K562 (cell line): ENCODE measurements around the gene EFCAB8.

Experiments used
- AFF1 ChIP-seq, 2 experiments: fragments of 450-650 bp; IDR thresholded peaks; 2 replicates each; pipeline ENCODE4 v1.6.1; 2018; ENCODE audit warnings: mild to moderate bottlenecking in 2 of 2, low read depth in 1 of 2; ENCODE audit not compliant: partially characterized antibody in 2 of 2
- BMI1 ChIP-seq: fragments of 150-350 bp; IDR thresholded peaks from 2 replicates; pipeline ENCODE4 v1.6.1; 2014; ENCODE audit warnings: low read length
- CTCF ChIP-seq, 3 experiments: IDR thresholded peaks in 2 of 3; conservative IDR thresholded peaks in 1 of 3; 2 replicates each; pipeline ENCODE4 v1.5.1; 2011 to 2012; ENCODE audit warnings: low read length in 3 of 3, mild to moderate bottlenecking in 3 of 3, control low read depth in 2 of 3, improper control_type of control experiment in 1 of 3, inconsistent platforms in 1 of 3, low read depth in 1 of 3, mixed read lengths in 1 of 3, moderate library complexity in 1 of 3; ENCODE audit not compliant: insufficient read depth in 2 of 3
- EZH2 ChIP-seq: IDR thresholded peaks from 2 replicates; pipeline ENCODE4 v1.6.1; 2012; ENCODE audit warnings: low read depth, mild to moderate bottlenecking, inconsistent platforms, low read length, borderline replicate concordance
- MAX ChIP-seq: sonication (generic); formaldehyde crosslinking; IDR thresholded peaks from 2 replicates; pipeline ENCODE4 v1.9.0; 2022; ENCODE audit warnings: mild to moderate bottlenecking, missing genetic modification reagents
- NELFE ChIP-seq: IDR thresholded peaks from 2 replicates; pipeline ENCODE4 v1.6.1; 2011; ENCODE audit warnings: mild to moderate bottlenecking; ENCODE audit not compliant: insufficient read depth, insufficient read length
- POLR2A ChIP-seq: fragments of 450-650 bp; conservative IDR thresholded peaks from 2 replicates; pipeline ENCODE4 v1.6.1; 2016
- TFAP4 ChIP-seq: sonication (generic); formaldehyde crosslinking; IDR thresholded peaks from 2 replicates; pipeline ENCODE4 v1.8.0; 2022; ENCODE audit warnings: missing genetic modification reagents, mild to moderate bottlenecking, moderate library complexity, borderline replicate concordance
- TOE1 ChIP-seq, 2 experiments: fragments of 450-650 bp in 1 of 2; sonication (generic) in 1 of 2; formaldehyde crosslinking in 1 of 2; IDR thresholded peaks; 2 replicates each; pipeline versions ENCODE4 v1.7.1 to v1.8.0; 2016 to 2022; ENCODE audit warnings: borderline replicate concordance in 2 of 2, mild to moderate bottlenecking in 2 of 2, antibody characterized with exemption in 1 of 2, inconsistent platforms in 1 of 2, low read depth in 1 of 2, missing genetic modification reagents in 1 of 2, moderate library complexity in 1 of 2
- ZBTB43 ChIP-seq: sonication (generic); formaldehyde crosslinking; IDR thresholded peaks from 2 replicates; pipeline ENCODE4 v1.8.0; 2023; ENCODE audit warnings: mild to moderate bottlenecking, missing genetic modification reagents
- TF ChIP-seq, protein P1 (sequence below): sonication (generic); formaldehyde crosslinking; IDR thresholded peaks from 2 replicates; pipeline ENCODE4 v1.8.0; 2022; ENCODE audit warnings: missing genetic modification reagents, mild to moderate bottlenecking, borderline replicate concordance

- TF ChIP-seq AFF1 (IDR thresholded peaks at IDR 0.05; ENCODE audit: low read depth in 1 of 2, partially characterized antibody in 2 of 2) (no peak), POLR2A (no peak), BMI1 (no peak), NELFE (no peak), MAX (no peak), TOE1 (IDR thresholded peaks at IDR 0.05; ENCODE audit: borderline replicate concordance) (no peak), TOE1 (CRISPR knock-in tag; IDR thresholded peaks at IDR 0.05; ENCODE audit: borderline replicate concordance, low read depth) (no peak), CTCF (IDR thresholded peaks at IDR 0.05 in 2 of 3, conservative IDR thresholded peaks at IDR 0.05 in 1 of 3; ENCODE audit: insufficient read depth in 2 of 3, low read depth in 1 of 3, low read length in 3 of 3) (no peak), ZBTB43 (CRISPR knock-in tag) (no peak), TFAP4 (CRISPR knock-in tag) (no peak), EZH2 (no peak)
- TF ChIP-seq, protein P1, sequence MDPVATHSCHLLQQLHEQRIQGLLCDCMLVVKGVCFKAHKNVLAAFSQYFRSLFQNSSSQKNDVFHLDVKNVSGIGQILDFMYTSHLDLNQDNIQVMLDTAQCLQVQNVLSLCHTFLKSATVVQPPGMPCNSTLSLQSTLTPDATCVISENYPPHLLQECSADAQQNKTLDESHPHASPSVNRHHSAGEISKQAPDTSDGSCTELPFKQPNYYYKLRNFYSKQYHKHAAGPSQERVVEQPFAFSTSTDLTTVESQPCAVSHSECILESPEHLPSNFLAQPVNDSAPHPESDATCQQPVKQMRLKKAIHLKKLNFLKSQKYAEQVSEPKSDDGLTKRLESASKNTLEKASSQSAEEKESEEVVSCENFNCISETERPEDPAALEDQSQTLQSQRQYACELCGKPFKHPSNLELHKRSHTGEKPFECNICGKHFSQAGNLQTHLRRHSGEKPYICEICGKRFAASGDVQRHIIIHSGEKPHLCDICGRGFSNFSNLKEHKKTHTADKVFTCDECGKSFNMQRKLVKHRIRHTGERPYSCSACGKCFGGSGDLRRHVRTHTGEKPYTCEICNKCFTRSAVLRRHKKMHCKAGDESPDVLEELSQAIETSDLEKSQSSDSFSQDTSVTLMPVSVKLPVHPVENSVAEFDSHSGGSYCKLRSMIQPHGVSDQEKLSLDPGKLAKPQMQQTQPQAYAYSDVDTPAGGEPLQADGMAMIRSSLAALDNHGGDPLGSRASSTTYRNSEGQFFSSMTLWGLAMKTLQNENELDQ: no peak
Measured at GRCh38 chr20:33005908-33006775, 147.4 kb downstream of the EFCAB8 start.
